ES-I3 (cell line): ENCODE results near the gene ZNRF3.

Experiments used
- H3K36me3 ChIP-seq: 2 replicates; pipeline ENCODE4 v1.6.1; 2013; ENCODE audit warnings: mild to moderate bottlenecking, low read length, control low read depth, moderate library complexity; ENCODE audit not compliant: insufficient read depth
- H3K4me1 ChIP-seq: 2 replicates; pipeline ENCODE4 v1.6.1; 2013; ENCODE audit warnings: mild to moderate bottlenecking, control low read depth, low read length; ENCODE audit not compliant: insufficient read depth
- H3K9ac ChIP-seq: 2 replicates; pipeline ENCODE4 v1.6.1; 2013; ENCODE audit warnings: low read depth, mild to moderate bottlenecking, low read length, moderate library complexity
- H3K9me3 ChIP-seq: 2 replicates; pipeline ENCODE4 v1.6.1; 2013; ENCODE audit warnings: mild to moderate bottlenecking, low read length, moderate library complexity; ENCODE audit not compliant: control insufficient read depth, insufficient read depth

ZNRF3 gene

DNA sequence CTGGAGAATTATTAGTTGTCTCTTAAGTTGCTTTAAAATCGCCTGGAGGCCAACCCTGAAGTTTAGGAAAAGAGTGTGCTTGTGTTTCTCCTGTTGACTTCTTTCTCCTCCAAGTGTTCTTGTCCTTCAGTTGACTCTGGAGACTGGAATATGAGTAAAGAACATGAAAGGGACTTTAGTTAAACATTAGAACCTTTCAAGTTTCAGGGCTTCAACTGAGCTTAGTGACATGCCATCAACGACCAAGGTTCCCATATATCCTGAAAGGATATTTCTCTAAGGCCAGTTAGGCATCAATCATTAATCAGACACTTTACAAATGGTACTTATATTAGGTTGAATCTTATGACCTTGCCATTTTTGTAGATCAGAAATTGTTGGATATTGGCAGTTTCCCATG lies 70.0 kb downstream of the ZNRF3 start:
- H3K4me1 ChIP-seq: peaks cover 43% of the 10 kb centered on the region
- no peaks in the 10 kb centered on the region for H3K9me3 ChIP-seq
- H3K9ac ChIP-seq: no peak overlapping the region
- no peaks in the 10 kb centered on the region for H3K36me3 ChIP-seq

DNA sequence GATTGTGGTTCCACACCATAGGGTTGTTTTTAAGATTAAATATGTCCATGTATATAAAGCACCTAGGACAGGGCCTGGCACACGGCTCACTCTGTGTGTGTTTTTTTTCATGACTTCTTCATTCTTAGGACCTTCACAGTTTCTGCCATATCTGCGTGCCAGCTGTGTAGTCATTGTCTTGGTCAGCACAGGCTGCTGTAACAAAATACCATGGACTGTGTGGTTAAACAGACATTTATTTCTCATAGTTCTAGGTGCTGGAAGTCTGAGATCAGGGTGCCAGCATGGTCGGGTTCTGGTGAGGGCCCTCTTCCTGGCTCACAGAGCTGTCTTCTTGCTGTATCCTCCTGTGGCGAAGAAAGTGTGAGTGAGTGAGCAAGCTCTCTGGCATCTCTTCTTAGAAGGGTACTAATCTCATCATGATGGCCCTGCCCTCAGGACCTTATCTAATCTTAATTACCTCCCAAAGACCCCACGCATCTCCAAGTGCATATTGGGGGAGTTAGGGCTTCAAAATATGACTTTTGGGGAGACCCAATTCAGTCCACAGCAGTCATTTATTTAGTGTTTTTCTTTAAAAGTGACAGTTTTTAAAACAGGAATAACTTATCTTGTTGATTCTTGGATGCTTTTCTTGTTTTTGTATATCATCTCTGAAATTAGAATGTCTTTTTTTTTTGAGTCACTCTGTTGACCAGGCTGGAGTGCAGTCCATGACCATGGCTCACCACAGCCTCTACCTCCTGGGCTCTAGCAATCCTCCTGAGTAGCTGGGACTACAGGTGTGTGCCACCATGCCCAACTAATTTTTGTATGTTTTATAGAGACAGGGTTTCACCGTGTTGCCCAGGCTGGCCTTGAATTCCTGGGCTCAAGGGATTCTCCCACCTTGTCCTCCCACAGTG lies 70.9 kb downstream of the ZNRF3 start:
- Histone ChIP-seq H3K36me3 (peaks cover 5% of the 10 kb centered on the region; the same call in 1 of the 2 replicates), H3K4me1 (peaks cover 42% of the 10 kb centered on the region), H3K9ac (no peak overlapping the region), H3K9me3 (no peaks in the 10 kb centered on the region)

DNA sequence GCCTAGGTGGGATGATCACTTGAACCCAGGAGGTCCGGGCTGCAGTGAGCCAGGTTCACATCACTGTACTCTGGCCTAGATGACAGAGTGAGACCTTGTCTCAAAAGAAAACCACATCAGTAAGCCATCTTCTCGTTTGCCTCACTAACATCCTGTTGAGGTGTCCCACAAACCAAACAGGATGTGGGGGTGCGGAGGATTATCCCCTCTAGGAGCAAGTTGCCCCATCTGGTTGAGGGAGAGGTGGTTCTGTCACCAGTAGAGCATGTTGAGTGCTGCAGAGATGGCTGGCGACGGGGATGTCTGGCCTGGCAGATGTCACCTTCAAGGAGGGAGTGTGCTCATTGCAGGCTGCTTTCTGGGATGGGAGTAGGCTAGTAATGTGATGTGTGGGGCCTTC lies 72.4 kb downstream of the ZNRF3 start:
- Histone ChIP-seq H3K36me3 (peaks cover 5% of the 10 kb centered on the region; the same call in 1 of the 2 replicates), H3K4me1 (peaks cover 28% of the 10 kb centered on the region), H3K9me3 (no peaks in the 10 kb centered on the region), H3K9ac (no peak overlapping the region)

- H3K4me1 ChIP-seq: peaks cover 26% of the 10 kb centered on the region
- no peak overlapping the region for H3K9ac ChIP-seq
- peaks cover 5% of the 10 kb centered on the region; the same call in 1 of the 2 replicates for H3K36me3 ChIP-seq
- H3K9me3 ChIP-seq: no peaks in the 10 kb centered on the region
These were observed 73.1 kb downstream of the ZNRF3 start for GRCh38 chr22:28956506-28956905.

- Histone ChIP-seq H3K4me1 (peaks cover 6% of the 10 kb centered on the region; the same call in 1 of the 2 replicates), H3K9me3 (no peaks in the 10 kb centered on the region), H3K9ac (no peak overlapping the region), H3K36me3 (peaks cover 5% of the 10 kb centered on the region; the same call in 1 of the 2 replicates)
These were observed 75.2 kb downstream of the ZNRF3 start for GRCh38 chr22:28958611-28959010.

- no peaks in the 10 kb centered on the region for H3K9me3 ChIP-seq
These were observed 78.7 kb downstream of the ZNRF3 start for GRCh38 chr22:28962042-28962554.

DNA sequence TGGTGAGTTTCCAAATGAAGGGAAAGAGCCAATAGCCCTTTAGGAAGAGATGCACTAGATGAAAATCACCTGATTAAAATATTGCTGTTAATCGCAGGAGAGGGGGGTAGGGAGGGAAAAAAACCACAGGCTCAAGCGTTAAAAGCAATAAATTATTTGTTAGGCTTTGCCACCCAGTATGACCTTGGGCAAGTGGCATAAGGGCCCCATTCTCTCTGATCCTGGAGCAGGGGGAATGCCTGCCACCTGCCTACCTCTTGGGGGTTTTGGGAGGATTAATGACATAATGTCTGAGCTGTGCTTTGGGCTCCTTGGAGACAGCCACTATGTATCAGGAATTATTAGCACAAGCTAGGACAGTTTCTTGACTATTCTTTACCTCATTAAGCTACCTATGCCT lies 80.0 kb downstream of the ZNRF3 start:
- Histone ChIP-seq H3K36me3 (peaks cover 5% of the 10 kb centered on the region; the same call in 1 of the 2 replicates), H3K4me1 (peaks cover 13% of the 10 kb centered on the region; the same call in 1 of the 2 replicates), H3K9me3 (no peaks in the 10 kb centered on the region), H3K9ac (no peak overlapping the region)

More at GRCh38 chr22:28962042-28962554, 78.7 kb downstream of the ZNRF3 start:
- peaks cover 13% of the 10 kb centered on the region; the same call in 1 of the 2 replicates for H3K4me1 ChIP-seq
- peaks cover 5% of the 10 kb centered on the region; the same call in 1 of the 2 replicates for H3K36me3 ChIP-seq
- H3K9ac ChIP-seq: no peak overlapping the region

- H3K9me3 ChIP-seq: no peaks in the 10 kb centered on the region
- H3K4me1 ChIP-seq: peaks cover 26% of the 10 kb centered on the region
- no peak overlapping the region for H3K9ac ChIP-seq
- H3K36me3 ChIP-seq: no peaks in the 10 kb centered on the region
These were observed 83.8 kb downstream of the ZNRF3 start for GRCh38 chr22:28967163-28967665.

DNA sequence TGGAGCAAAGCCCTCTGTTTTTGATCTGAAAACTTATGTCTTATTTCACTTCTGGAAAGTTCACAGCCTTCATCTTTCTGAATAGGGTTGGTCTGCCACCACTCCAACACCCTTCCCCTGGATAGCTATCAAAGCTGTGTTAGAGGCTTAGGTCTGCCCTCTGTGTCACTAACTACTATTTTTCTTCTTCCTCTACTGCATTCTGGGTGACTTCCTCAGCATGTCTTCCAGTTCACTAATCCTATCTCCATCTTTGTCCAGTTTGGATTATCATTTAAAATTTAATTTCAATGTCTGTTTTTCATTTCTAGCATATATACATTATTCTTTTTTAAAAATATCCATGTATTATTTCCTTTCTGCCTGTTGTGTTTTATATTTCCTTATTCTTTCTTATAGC lies 84.6 kb downstream of the ZNRF3 start:
- Histone ChIP-seq H3K36me3 (no peaks in the 10 kb centered on the region), H3K9me3 (no peaks in the 10 kb centered on the region), H3K9ac (no peak overlapping the region), H3K4me1 (peaks cover 26% of the 10 kb centered on the region)

- H3K9ac ChIP-seq: no peak overlapping the region
These were observed 86.2 kb downstream of the ZNRF3 start for GRCh38 chr22:28969401-28970168.

GRCh38 chr22:28973352-28973751 lies 90.0 kb downstream of the ZNRF3 start:
- no peaks in the 10 kb centered on the region for H3K9me3 ChIP-seq
- H3K9ac ChIP-seq: no peak overlapping the region
- H3K36me3 ChIP-seq: no peaks in the 10 kb centered on the region
- H3K4me1 ChIP-seq: peaks cover 40% of the 10 kb centered on the region

More at GRCh38 chr22:28969401-28970168, 86.2 kb downstream of the ZNRF3 start:
- H3K9me3 ChIP-seq: no peaks in the 10 kb centered on the region
- peaks cover 22% of the 10 kb centered on the region for H3K4me1 ChIP-seq
- H3K36me3 ChIP-seq: no peaks in the 10 kb centered on the region

- Histone ChIP-seq H3K9ac (no peak overlapping the region), H3K4me1 (peaks cover 39% of the 10 kb centered on the region), H3K36me3 (no peaks in the 10 kb centered on the region), H3K9me3 (no peaks in the 10 kb centered on the region; the same call in 1 of the 2 replicates)
These were observed 93.7 kb downstream of the ZNRF3 start for GRCh38 chr22:28977060-28977459.

DNA sequence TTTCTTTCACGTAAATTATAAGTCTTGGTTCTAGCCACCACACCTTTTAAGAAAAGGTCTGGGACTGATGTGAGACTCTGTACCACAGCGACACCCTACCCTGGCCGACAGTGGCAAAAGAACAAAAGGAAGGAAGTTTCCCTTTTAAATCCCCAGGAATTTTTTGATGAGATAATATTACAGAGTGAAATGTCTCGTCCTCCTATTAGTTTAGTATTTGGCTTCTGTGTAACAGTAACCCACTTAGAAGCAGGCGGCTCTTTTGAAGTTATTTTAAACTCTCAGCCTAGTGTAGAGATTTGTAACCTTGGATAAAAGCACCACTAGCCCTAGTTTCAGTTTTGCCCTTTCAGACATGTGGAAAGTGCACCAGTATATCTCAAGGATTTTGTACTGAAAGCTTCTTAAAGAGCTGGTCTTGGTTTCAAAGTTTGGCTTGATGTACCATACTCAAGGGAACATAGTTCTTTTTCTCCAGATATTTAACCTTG lies 94.2 kb downstream of the ZNRF3 start:
- no peaks in the 10 kb centered on the region for H3K36me3 ChIP-seq
- peaks cover 42% of the 10 kb centered on the region for H3K4me1 ChIP-seq
- H3K9me3 ChIP-seq: no peaks in the 10 kb centered on the region; the same call in 1 of the 2 replicates
- H3K9ac ChIP-seq: no peak overlapping the region

DNA sequence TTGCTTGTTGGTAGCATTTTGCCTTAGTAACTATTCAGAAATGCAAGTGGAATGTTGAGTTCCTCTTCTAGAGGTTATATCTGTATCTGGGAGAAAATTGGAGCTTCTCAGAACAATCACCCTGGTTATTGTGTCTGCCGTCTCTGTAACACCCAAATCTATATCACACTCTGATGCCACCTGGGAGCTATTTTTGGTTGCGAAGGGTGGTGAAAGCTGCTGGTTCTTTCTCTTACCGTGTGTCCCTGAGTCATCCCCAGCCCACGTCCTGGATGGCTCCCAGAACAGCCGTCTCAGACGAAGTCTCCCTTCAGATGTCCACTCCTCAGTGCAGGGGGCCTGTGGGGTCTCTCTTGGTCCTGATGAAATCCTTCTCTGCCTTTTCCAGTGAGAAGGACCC lies 94.8 kb downstream of the ZNRF3 start:
- H3K4me1 ChIP-seq: peaks cover 48% of the 10 kb centered on the region
- H3K36me3 ChIP-seq: no peaks in the 10 kb centered on the region
- H3K9me3 ChIP-seq: no peaks in the 10 kb centered on the region; the same call in 1 of the 2 replicates
- H3K9ac ChIP-seq: no peak overlapping the region
